A673 (cell line): Measurements from ENCODE around the gene LTBP2. TPM values are rescaled to one million over a fixed set of nuclear protein-coding genes. Genes with fewer than 3 reads are reported as not detected.

Source experiments
- BruUV-seq: library from RNA; stranded (reverse); fragments of 400-500 nt; replicated peaks from 2 replicates; lab custom pipeline; 2021; lab: Mats Ljungman, UMichigan
- CTCF ChIA-PET: fragments of 300-600 bp; sonication (Branson Sonifier 250); formaldehyde crosslinking; loops from one replicate; lab custom pipeline; 2022; ENCODE audit warnings: antibody characterized with exemption; lab: Charles Lee
- POLR2A ChIA-PET: fragments of 300-600 bp; sonication (Branson Sonifier 250); formaldehyde crosslinking; loops from one replicate; lab custom pipeline; 2022; ENCODE audit warnings: antibody characterized with exemption; ENCODE audit not compliant: low non-redundant PET; lab: Charles Lee
- DNase-seq: peaks from one replicate; pipeline ENCODE4 v3.0.0-alpha.2; 2015; ENCODE audit warnings: low spot score
- H3K27ac ChIP-seq: fragments of 200-600 bp; sonication (generic); 2 replicates; pipeline ENCODE4 v1.5.1; 2016; ENCODE audit warnings: mixed run types, low read depth, mild to moderate bottlenecking, mixed read lengths, antibody characterized with exemption, low read length; ENCODE audit not compliant: poor library complexity, severe bottlenecking
- H3K27me3 ChIP-seq: fragments of 200-600 bp; sonication (generic); replicated peaks from 2 replicates; pipeline ENCODE4 v1.6.1; 2017; ENCODE audit warnings: mixed run types, low read depth, mild to moderate bottlenecking, mixed read lengths, antibody characterized with exemption, low read length; ENCODE audit not compliant: insufficient read depth, poor library complexity
- H3K36me3 ChIP-seq: fragments of 200-600 bp; sonication (generic); 2 replicates; pipeline ENCODE4 v1.6.1; 2016; ENCODE audit warnings: mixed run types, mild to moderate bottlenecking, mixed read lengths, antibody characterized with exemption, low read length; ENCODE audit not compliant: insufficient read depth, poor library complexity, severe bottlenecking
- H3K4me1 ChIP-seq: fragments of 200-600 bp; sonication (generic); 2 replicates; pipeline ENCODE4 v1.6.1; 2017; ENCODE audit warnings: mixed run types, mild to moderate bottlenecking, mixed read lengths, antibody characterized with exemption, low read length; ENCODE audit not compliant: insufficient read depth, poor library complexity, severe bottlenecking
- H3K4me3 ChIP-seq: fragments of 200-600 bp; sonication (generic); 2 replicates; pipeline ENCODE4 v1.5.1; 2016; ENCODE audit warnings: low read depth, mixed run types, mild to moderate bottlenecking, mixed read lengths, low read length; ENCODE audit not compliant: poor library complexity, severe bottlenecking
- H3K9me3 ChIP-seq: fragments of 200-600 bp; sonication (generic); 2 replicates; pipeline ENCODE4 v1.6.1; 2016; ENCODE audit warnings: mixed run types, low read depth, mild to moderate bottlenecking, mixed read lengths, antibody characterized with exemption, low read length; ENCODE audit not compliant: poor library complexity, severe bottlenecking
- CTCF ChIP-seq: fragments of 300-800, 200-600 bp; sonication (generic); conservative IDR thresholded peaks from 2 replicates; pipeline ENCODE4 v1.5.1; 2017; ENCODE audit warnings: low read depth, mild to moderate bottlenecking, antibody characterized with exemption, low read length, moderate library complexity, mixed read lengths
- EZH2 ChIP-seq: fragments of 200-600 bp; sonication (generic); IDR thresholded peaks from 2 replicates; pipeline ENCODE4 v1.6.1; 2017; ENCODE audit warnings: borderline replicate concordance, low read depth, mild to moderate bottlenecking, mixed read lengths, antibody characterized with exemption, low read length; ENCODE audit not compliant: poor library complexity, severe bottlenecking
- intact Hi-C: fragments of 100-400 bp; cut with micrococcal nuclease; formaldehyde crosslinking; loops from one replicate; pipeline ENCODE4 v1.10.0; 2022; ENCODE audit not compliant: unreplicated experiment
- total RNA-seq: library from RNA; stranded (reverse); gene quantifications from 2 replicates; pipeline ENCODE4 v1.2.3, GENCODE V29; 2021

LTBP2 gene
- total RNA-seq, 1 experiment from 2014 or later = 0.26 TPM

- no TSS peak for BruUV-seq
- H3K36me3 ChIP-seq = no peaks in the 10 kb centered on the region
- H3K27ac ChIP-seq = no peak overlapping the region
- H3K27me3 ChIP-seq = no peaks in the 10 kb centered on the region
- H3K4me1 ChIP-seq = no peaks in the 10 kb centered on the region
- TF ChIP-seq CTCF (no peak), EZH2 (no peak)
- POLR2A ChIA-PET = no interaction called here
- intact Hi-C loops = no loop called here
- no peak overlapping the region for H3K4me3 ChIP-seq
- H3K9me3 ChIP-seq = no peaks in the 10 kb centered on the region
- CTCF ChIA-PET = no interaction called here
- no peak for DNase-seq
Observed at GRCh38 chr14:74528406-74528805, 83.6 kb downstream of the LTBP2 start.

GRCh38 chr14:74527736-74528280 lies 84.2 kb downstream of the LTBP2 start:
- CTCF ChIA-PET = no interaction called here
- POLR2A ChIA-PET = no interaction called here
- DNase-seq = no peak

GRCh38 chr14:74526854-74527585 lies 85.0 kb downstream of the LTBP2 start:
- intact Hi-C loops = no loop called here
- Histone ChIP-seq H3K4me3 (no peak overlapping the region), H3K27me3 (no peaks in the 10 kb centered on the region), H3K27ac (no peak overlapping the region), H3K36me3 (no peaks in the 10 kb centered on the region), H3K9me3 (no peaks in the 10 kb centered on the region), H3K4me1 (no peaks in the 10 kb centered on the region)
- TF ChIP-seq EZH2 (no peak), CTCF (no peak)
- no TSS peak for BruUV-seq
- CTCF ChIA-PET = no interaction called here
- DNase-seq = no peak
- POLR2A ChIA-PET = no interaction called here

More at GRCh38 chr14:74527736-74528280, 84.2 kb downstream of the LTBP2 start:
- H3K4me1 ChIP-seq = no peaks in the 10 kb centered on the region
- intact Hi-C loops = no loop called here
- H3K27me3 ChIP-seq = no peaks in the 10 kb centered on the region
- BruUV-seq = no TSS peak
- TF ChIP-seq CTCF (no peak), EZH2 (no peak)
- no peaks in the 10 kb centered on the region for H3K9me3 ChIP-seq
- no peak overlapping the region for H3K27ac ChIP-seq
- no peak overlapping the region for H3K4me3 ChIP-seq
- no peaks in the 10 kb centered on the region for H3K36me3 ChIP-seq
